Measurements from ENCODE around the gene FBXO44.

Gene FBXO44

GRCh38 chr1:11659748-11660147 lies 5.1 kb downstream of the FBXO44 start:
- no peak for DNase-seq (ENCODE audit: low read depth, low spot score)

GRCh38 chr1:11661103-11661502 lies 6.4 kb downstream of the FBXO44 start:
- DNase-seq (ENCODE audit: low read depth, low spot score) = no peak

- DNase-seq (ENCODE audit: low read depth, low spot score) = peak; percentile 62
These were observed 9.8 kb downstream of the FBXO44 start for GRCh38 chr1:11664336-11665065.

- DNase-seq (ENCODE audit: low read depth, low spot score) = no peak
These were observed 13.8 kb downstream of the FBXO44 start for GRCh38 chr1:11668516-11668915.

GRCh38 chr1:11670747-11671146 lies 16.1 kb downstream of the FBXO44 start:
- DNase-seq (ENCODE audit: low read depth, low spot score) = no peak

GRCh38 chr1:11671205-11671543 lies 16.5 kb downstream of the FBXO44 start:
- DNase-seq (ENCODE audit: low read depth, low spot score) = no peak

GRCh38 chr1:11671544-11672286 lies 17.0 kb downstream of the FBXO44 start:
- no peak for DNase-seq (ENCODE audit: low read depth, low spot score)

- DNase-seq (ENCODE audit: low read depth, low spot score) = no peak
These were observed 18.6 kb downstream of the FBXO44 start for GRCh38 chr1:11673089-11673769.

- DNase-seq (ENCODE audit: low read depth, low spot score) = no peak
These were observed 19.8 kb downstream of the FBXO44 start for GRCh38 chr1:11674488-11674887.

GRCh38 chr1:11675325-11675724 lies 20.6 kb downstream of the FBXO44 start:
- no peak for DNase-seq (ENCODE audit: low read depth, low spot score)

GRCh38 chr1:11676386-11677103 lies 21.9 kb downstream of the FBXO44 start:
- DNase-seq (ENCODE audit: low read depth, low spot score) = no peak

- DNase-seq (ENCODE audit: low read depth, low spot score) = no peak
These were observed 23.8 kb downstream of the FBXO44 start for GRCh38 chr1:11678442-11678841.

GRCh38 chr1:11680270-11681070 lies 25.8 kb downstream of the FBXO44 start:
- no peak for DNase-seq (ENCODE audit: low read depth, low spot score)

- peak; percentile 92 for DNase-seq (ENCODE audit: low read depth, low spot score)
These were observed 26.5 kb downstream of the FBXO44 start, which contains the start of gene MAD2L2 for GRCh38 chr1:11681071-11681771. MAD2L2 (minus strand) TSS chr1:11681148; CDS start chr1:11680601, 547 bp downstream.

GRCh38 chr1:11682287-11682771 lies 27.7 kb downstream of the FBXO44 start:
- DNase-seq (ENCODE audit: low read depth, low spot score) = no peak

GRCh38 chr1:11682799-11683198 lies 28.1 kb downstream of the FBXO44 start:
- DNase-seq (ENCODE audit: low read depth, low spot score) = no peak

- no peak for DNase-seq (ENCODE audit: low read depth, low spot score)
These were observed 29.4 kb downstream of the FBXO44 start for GRCh38 chr1:11684070-11684469.

- DNase-seq (ENCODE audit: low read depth, low spot score) = no peak
These were observed 30.6 kb downstream of the FBXO44 start for GRCh38 chr1:11685210-11685752.

- no peak for DNase-seq (ENCODE audit: low read depth, low spot score)
These were observed 33.8 kb downstream of the FBXO44 start for GRCh38 chr1:11688506-11688905.

Data from astrocyte of the hippocampus (primary cell).